Measurements from ENCODE around the gene PLOD1.

The PLOD1 gene

DNA sequence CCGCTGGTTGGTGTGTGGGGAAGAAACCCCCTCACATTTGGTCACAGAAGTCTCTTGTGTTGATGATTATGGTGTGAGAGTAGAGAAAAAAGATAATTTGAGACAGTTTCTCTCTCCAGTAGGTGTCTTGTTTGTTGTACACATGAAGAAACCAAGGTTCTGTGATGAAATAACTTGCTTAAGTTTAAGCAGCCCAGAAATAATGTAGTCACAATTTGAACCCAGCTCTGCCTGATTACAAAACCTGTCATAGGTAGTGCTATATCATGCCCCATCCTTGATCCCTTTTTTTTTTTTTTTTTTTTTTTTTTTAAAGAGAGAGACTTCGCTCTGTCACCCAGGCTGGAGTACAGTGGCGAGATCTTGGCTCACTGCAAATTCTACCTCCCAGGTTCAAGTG is 50.7 kb downstream of the PLOD1 start (continued):
- TF ChIP-seq ZNF133 (tag by site-specific recombination; IDR thresholded peaks at IDR 0.05) (no peak), ZFHX2 (tag by site-specific recombination; conservative IDR thresholded peaks at IDR 0.05) (no peak), ZNF529 (tag by site-specific recombination; IDR thresholded peaks at IDR 0.05; ENCODE audit: insufficient replicate concordance) (no peak), ZNF132 (tag by site-specific recombination; IDR thresholded peaks at IDR 0.05; ENCODE audit: borderline replicate concordance) (no peak), ZNF621 (tag by site-specific recombination; IDR thresholded peaks at IDR 0.05) (no peak), ZFP41 (tag by site-specific recombination; IDR thresholded peaks at IDR 0.05; ENCODE audit: borderline replicate concordance) (no peak)
- TF ChIP-seq, protein P1, sequence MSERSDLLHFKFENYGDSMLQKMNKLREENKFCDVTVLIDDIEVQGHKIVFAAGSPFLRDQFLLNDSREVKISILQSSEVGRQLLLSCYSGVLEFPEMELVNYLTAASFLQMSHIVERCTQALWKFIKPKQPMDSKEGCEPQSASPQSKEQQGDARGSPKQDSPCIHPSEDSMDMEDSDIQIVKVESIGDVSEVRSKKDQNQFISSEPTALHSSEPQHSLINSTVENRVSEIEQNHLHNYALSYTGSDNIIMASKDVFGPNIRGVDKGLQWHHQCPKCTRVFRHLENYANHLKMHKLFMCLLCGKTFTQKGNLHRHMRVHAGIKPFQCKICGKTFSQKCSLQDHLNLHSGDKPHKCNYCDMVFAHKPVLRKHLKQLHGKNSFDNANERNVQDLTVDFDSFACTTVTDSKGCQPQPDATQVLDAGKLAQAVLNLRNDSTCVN (tag by site-specific recombination; optimal IDR thresholded peaks at IDR 0.05): no peak
- TF ChIP-seq, protein P2, sequence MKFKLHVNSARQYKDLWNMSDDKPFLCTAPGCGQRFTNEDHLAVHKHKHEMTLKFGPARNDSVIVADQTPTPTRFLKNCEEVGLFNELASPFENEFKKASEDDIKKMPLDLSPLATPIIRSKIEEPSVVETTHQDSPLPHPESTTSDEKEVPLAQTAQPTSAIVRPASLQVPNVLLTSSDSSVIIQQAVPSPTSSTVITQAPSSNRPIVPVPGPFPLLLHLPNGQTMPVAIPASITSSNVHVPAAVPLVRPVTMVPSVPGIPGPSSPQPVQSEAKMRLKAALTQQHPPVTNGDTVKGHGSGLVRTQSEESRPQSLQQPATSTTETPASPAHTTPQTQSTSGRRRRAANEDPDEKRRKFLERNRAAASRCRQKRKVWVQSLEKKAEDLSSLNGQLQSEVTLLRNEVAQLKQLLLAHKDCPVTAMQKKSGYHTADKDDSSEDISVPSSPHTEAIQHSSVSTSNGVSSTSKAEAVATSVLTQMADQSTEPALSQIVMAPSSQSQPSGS (tag by site-specific recombination; IDR thresholded peaks at IDR 0.05; ENCODE audit: low read depth): no peak

DNA sequence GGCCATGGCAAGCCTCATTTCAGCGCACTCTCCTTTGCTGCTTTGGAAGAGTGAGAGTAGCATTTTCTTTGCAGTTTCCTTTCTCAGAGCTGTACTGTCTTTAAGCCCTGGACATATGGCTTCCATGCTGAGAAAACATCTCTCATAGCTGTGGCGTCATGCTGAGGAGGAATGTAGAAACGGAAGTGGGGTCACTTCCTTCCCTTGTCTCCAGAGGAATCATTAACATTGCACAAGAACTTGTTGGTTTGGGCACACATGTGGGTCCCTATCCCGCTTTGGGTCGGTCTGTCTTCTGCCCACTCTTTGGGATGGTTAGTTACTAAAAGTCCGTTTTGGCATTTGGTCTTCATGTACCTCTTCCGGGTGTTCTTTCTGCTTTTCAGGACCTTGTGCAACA is 51.3 kb downstream of the PLOD1 start:
- CTCF ChIA-PET: interaction anchor here (0.6 kb wide), 1 partner anchor 45 kb away, joined by 3 read pairs; no protein-coding TSS in a partner anchor
- H3K4me3 ChIP-seq (ENCODE audit: low read depth, low read length): no peak overlapping the region
- POLR2A ChIA-PET: interaction anchor here (0.8 to 1.2 kb wide), 2 partner anchors 11 to 78 kb away, joined by 3 to 4 read pairs; no protein-coding TSS in a partner anchor
- no peak overlapping the region for H3K27ac ChIP-seq (ENCODE audit: extremely low read depth, low read depth, low read length)
- H3K9me3 ChIP-seq (ENCODE audit: control insufficient read depth, insufficient read depth, low read depth, low read length): no peaks in the 10 kb centered on the region
- peaks cover 19 to 87% of the 10 kb centered on the region in 2 experiments; a peak in 2 of 3 replicates for H3K36me3 ChIP-seq (ENCODE audit: control insufficient read depth in 2 of 2, insufficient read depth in 1 of 2, low read length in 2 of 2)
- no peaks in the 10 kb centered on the region for H3K4me1 ChIP-seq (ENCODE audit: control insufficient read depth, insufficient read depth, low read length)
- TF ChIP-seq ZNF658 (tag by site-specific recombination; IDR thresholded peaks at IDR 0.05) (no peak), ZBTB1 (tag by site-specific recombination; IDR thresholded peaks at IDR 0.05) (no peak), ZNF561 (tag by site-specific recombination; IDR thresholded peaks at IDR 0.05; ENCODE audit: borderline replicate concordance) (no peak), ZNF184 (tag by site-specific recombination; IDR thresholded peaks at IDR 0.05) (no peak), ZNF324 (tag by site-specific recombination; IDR thresholded peaks at IDR 0.05) (no peak), ZNF311 (tag by site-specific recombination; IDR thresholded peaks at IDR 0.05; ENCODE audit: borderline replicate concordance) (no peak), GLIS1 (tag by site-specific recombination; IDR thresholded peaks at IDR 0.05) (no peak), ZNF549 (tag by site-specific recombination; IDR thresholded peaks at IDR 0.05) (no peak), YY2 (tag by site-specific recombination; IDR thresholded peaks at IDR 0.05) (no peak), ZNF114 (tag by site-specific recombination; IDR thresholded peaks at IDR 0.05) (no peak), OSR2 (tag by site-specific recombination; IDR thresholded peaks at IDR 0.05) (no peak), ZNF558 (tag by site-specific recombination; IDR thresholded peaks at IDR 0.05) (no peak), ZNF571 (tag by site-specific recombination; IDR thresholded peaks at IDR 0.05) (no peak), ZBTB8A (tag by site-specific recombination; IDR thresholded peaks at IDR 0.05) (no peak), ZNF76 (tag by site-specific recombination; IDR thresholded peaks at IDR 0.05; ENCODE audit: borderline replicate concordance, low read depth) (no peak), MZF1 (tag by site-specific recombination; IDR thresholded peaks at IDR 0.05; ENCODE audit: borderline replicate concordance) (no peak)
- TF ChIP-seq, protein P3, sequence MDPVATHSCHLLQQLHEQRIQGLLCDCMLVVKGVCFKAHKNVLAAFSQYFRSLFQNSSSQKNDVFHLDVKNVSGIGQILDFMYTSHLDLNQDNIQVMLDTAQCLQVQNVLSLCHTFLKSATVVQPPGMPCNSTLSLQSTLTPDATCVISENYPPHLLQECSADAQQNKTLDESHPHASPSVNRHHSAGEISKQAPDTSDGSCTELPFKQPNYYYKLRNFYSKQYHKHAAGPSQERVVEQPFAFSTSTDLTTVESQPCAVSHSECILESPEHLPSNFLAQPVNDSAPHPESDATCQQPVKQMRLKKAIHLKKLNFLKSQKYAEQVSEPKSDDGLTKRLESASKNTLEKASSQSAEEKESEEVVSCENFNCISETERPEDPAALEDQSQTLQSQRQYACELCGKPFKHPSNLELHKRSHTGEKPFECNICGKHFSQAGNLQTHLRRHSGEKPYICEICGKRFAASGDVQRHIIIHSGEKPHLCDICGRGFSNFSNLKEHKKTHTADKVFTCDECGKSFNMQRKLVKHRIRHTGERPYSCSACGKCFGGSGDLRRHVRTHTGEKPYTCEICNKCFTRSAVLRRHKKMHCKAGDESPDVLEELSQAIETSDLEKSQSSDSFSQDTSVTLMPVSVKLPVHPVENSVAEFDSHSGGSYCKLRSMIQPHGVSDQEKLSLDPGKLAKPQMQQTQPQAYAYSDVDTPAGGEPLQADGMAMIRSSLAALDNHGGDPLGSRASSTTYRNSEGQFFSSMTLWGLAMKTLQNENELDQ (tag by site-specific recombination; IDR thresholded peaks at IDR 0.05; ENCODE audit: low read depth): no peak
- TF ChIP-seq, protein P4, sequence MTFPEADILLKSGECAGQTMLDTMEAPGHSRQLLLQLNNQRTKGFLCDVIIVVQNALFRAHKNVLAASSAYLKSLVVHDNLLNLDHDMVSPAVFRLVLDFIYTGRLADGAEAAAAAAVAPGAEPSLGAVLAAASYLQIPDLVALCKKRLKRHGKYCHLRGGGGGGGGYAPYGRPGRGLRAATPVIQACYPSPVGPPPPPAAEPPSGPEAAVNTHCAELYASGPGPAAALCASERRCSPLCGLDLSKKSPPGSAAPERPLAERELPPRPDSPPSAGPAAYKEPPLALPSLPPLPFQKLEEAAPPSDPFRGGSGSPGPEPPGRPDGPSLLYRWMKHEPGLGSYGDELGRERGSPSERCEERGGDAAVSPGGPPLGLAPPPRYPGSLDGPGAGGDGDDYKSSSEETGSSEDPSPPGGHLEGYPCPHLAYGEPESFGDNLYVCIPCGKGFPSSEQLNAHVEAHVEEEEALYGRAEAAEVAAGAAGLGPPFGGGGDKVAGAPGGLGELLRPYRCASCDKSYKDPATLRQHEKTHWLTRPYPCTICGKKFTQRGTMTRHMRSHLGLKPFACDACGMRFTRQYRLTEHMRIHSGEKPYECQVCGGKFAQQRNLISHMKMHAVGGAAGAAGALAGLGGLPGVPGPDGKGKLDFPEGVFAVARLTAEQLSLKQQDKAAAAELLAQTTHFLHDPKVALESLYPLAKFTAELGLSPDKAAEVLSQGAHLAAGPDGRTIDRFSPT (tag by site-specific recombination; IDR thresholded peaks at IDR 0.05): no peak
- TF ChIP-seq, protein P5, sequence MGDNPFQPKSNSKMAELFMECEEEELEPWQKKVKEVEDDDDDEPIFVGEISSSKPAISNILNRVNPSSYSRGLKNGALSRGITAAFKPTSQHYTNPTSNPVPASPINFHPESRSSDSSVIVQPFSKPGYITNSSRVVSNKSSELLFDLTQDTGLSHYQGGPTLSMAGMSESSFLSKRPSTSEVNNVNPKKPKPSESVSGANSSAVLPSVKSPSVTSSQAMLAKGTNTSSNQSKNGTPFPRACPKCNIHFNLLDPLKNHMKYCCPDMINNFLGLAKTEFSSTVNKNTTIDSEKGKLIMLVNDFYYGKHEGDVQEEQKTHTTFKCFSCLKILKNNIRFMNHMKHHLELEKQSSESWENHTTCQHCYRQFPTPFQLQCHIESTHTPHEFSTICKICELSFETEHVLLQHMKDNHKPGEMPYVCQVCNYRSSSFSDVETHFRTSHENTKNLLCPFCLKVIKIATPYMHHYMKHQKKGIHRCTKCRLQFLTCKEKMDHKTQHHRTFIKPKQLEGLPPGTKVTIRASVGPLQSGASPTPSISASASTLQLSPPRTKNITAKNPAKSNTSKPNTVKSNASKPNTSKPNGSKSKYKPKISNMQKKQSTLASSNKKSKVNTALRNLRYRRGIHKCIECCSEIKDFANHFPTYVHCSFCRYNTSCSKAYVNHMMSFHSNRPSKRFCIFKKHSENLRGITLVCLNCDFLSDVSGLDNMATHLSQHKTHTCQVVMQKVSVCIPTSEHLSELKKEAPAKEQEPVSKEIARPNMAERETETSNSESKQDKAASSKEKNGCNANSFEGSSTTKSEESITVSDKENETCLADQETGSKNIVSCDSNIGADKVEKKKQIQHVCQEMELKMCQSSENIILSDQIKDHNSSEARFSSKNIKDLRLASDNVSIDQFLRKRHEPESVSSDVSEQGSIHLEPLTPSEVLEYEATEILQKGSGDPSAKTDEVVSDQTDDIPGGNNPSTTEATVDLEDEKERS (tag by site-specific recombination; IDR thresholded peaks at IDR 0.05): no peak
